Body of pancreas (tissue), 4 donors: ENCODE measurements around the gene HLF. TPM values are rescaled to one million over a fixed set of nuclear protein-coding genes. Genes with fewer than 3 reads are reported as not detected.

Experiments
- ATAC-seq: fragments of 150-250 bp; one replicate; pipeline ENCODE4 v1.9.1; 2016
- DNase-seq, 4 donors: peaks; one replicate each; pipeline ENCODE4 v3.0.0-alpha.2; 2019
- H3K27ac ChIP-seq, 4 donors: fragments of 200-600 bp; sonication (generic); 1 replicate in 3 of 4; 2 replicates in 1 of 4; pipeline versions ENCODE4 v1.5.1 to v1.6.1; 2016 to 2019; ENCODE audit warnings: mild to moderate bottlenecking in 1 of 4, mixed read lengths in 1 of 4, moderate library complexity in 1 of 4
- H3K27me3 ChIP-seq, 2 donors: fragments of 200-600 bp; sonication (generic); one replicate each; pipeline ENCODE4 v1.6.0; 2016; ENCODE audit warnings: mild to moderate bottlenecking in 1 of 2
- H3K36me3 ChIP-seq, 2 donors: fragments of 200-600 bp; sonication (generic); replicated peaks in 1 of 2; 2 replicates each; pipeline ENCODE4 v1.5.1; 2016; ENCODE audit warnings: low read depth in 2 of 2; ENCODE audit not compliant: insufficient read depth in 1 of 2
- H3K4me1 ChIP-seq: fragments of 200-600 bp; sonication (generic); one replicate; pipeline ENCODE4 v1.6.0; 2016
- H3K4me3 ChIP-seq, 2 donors: fragments of 200-600 bp; sonication (generic); 1 replicate in 1 of 2; 2 replicates in 1 of 2; pipeline ENCODE4 v1.5.1; 2016 to 2019
- H3K9me3 ChIP-seq, 3 donors: fragments of 200-600 bp; sonication (generic); 1 replicate in 2 of 3; 2 replicates in 1 of 3; pipeline ENCODE4 v1.5.1; 2016
- CTCF ChIP-seq, 7 experiments: fragments of 450-650 bp in 4 of 7; fragments of 200-600 bp in 3 of 7; sonication (generic) in 3 of 7; IDR thresholded peaks; one replicate each; pipeline ENCODE4 v1.5.1; 2016 to 2019; ENCODE audit warnings: antibody characterized with exemption in 7 of 7
- POLR2A ChIP-seq, 3 donors: fragments of 450-650 bp; IDR thresholded peaks; one replicate each; pipeline ENCODE4 v1.6.1; 2016; ENCODE audit warnings: antibody characterized with exemption in 3 of 3, mild to moderate bottlenecking in 2 of 3
- WGBS, 2 donors: methylation state at CpG; one replicate each; pipeline ENCODE4 v1.1.5; 2017; 5-methylcytosine and 5-hydroxymethylcytosine counted together
- intact Hi-C: fragments of 100-400 bp; cut with DNase I; formaldehyde crosslinking; loops from one replicate; pipeline ENCODE4 v1.15.1; 2023
- total RNA-seq, 2 donors: library from RNA; depleted of rRNA; stranded (reverse); fragments of >200 nt; gene quantifications; one replicate each; pipeline ENCODE4 v1.1.0, GENCODE V29; 2016

HLF gene
- total RNA-seq, 2 donors from 2014 or later, result 4.2 to 4.9 TPM

DNA sequence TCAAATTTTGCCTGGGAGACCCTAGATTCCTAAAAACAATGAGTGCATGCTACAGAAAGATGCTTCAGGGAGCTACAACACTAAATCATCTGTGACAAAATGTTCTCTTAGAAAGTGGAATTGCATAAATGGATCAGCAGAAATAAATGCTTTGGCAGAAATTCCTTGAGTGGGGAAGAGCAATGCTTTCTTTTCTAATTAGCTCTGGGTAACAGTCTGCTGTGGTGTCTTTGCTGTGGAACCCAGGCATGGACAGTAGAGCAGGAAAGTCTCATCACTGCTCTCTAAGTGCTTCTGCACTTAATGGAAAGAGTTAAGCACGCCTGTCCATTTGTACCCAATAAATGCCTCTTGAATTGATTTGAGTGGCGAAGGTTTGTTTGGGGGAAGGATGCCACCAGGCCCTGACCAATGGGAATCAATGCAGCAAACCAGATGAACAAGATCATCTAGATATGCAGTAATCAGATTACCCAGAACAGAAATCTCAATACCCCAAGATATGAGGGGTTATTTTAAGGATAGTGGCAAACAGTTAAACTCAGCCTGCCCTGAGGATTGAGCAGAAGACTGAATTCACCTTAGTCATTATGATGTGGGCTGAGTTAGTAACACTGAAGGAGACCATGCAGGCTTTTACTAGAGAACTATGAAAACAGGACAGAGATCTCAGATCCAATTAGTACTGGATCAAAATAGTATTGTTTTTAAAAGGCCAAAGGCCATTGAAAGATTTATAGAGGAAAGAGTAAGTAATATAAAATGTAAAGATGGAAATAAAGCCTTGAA is 13.6 kb downstream of the HLF start:
- H3K4me3 ChIP-seq, result no peak overlapping the region
- no peaks in the 10 kb centered on the region for H3K36me3 ChIP-seq
- no peak for TF ChIP-seq CTCF (IDR thresholded peaks at IDR 0.05)
- no peak for TF ChIP-seq POLR2A (IDR thresholded peaks at IDR 0.05)
- intact Hi-C loops, result no loop called here
- DNase-seq, result no peak
- ATAC-seq, result no peak
- peak overlapping the region in 3 of 4 donors; percentile 27 to 87 (median 45) for H3K27ac ChIP-seq
- H3K27me3 ChIP-seq, result no peaks in the 10 kb centered on the region
- H3K4me1 ChIP-seq, result peaks cover 42% of the 10 kb centered on the region
- H3K9me3 ChIP-seq, result no peaks in the 10 kb centered on the region
- 70 to 76% methylated on average over 2 of the region's 2 CpGs for WGBS, 2 donors

DNA sequence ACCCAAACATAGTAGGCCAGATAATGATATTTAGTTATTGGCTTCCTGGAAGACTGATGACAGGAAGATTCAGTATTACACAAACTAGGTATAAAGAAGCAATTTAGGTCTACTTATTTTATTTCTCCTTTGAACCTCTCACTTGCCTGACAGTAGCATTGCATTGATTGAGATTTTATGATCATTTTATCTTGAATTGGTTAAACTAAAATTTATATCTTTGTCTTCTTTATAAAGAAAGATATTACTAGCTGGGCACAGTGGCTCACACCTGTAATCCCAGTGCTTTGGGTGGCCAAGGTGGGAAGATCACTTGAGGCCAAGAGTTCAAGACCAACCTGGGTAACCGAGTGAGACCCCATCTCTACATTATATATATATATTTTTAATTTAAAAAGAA is 14.4 kb downstream of the HLF start:
- no peak for DNase-seq
- no peak for TF ChIP-seq CTCF (IDR thresholded peaks at IDR 0.05)
- intact Hi-C loops, result no loop called here
- peak overlapping the region in 1 of 4 donors; percentile 87 for H3K27ac ChIP-seq
- ATAC-seq, result no peak
- peaks cover 42% of the 10 kb centered on the region for H3K4me1 ChIP-seq
- H3K4me3 ChIP-seq, result no peak overlapping the region
- H3K9me3 ChIP-seq, result no peaks in the 10 kb centered on the region
- no peaks in the 10 kb centered on the region for H3K27me3 ChIP-seq
- WGBS, 2 donors, result 85 to 88% methylated on average over 1 of the region's 1 CpG
- no peaks in the 10 kb centered on the region for H3K36me3 ChIP-seq

GRCh38 chr17:55279788-55280187 is 15.0 kb downstream of the HLF start:
- peaks cover 42% of the 10 kb centered on the region for H3K4me1 ChIP-seq
- intact Hi-C loops, result no loop called here
- 61 to 78% methylated on average over 2 of the region's 2 CpGs for WGBS, 2 donors

DNA sequence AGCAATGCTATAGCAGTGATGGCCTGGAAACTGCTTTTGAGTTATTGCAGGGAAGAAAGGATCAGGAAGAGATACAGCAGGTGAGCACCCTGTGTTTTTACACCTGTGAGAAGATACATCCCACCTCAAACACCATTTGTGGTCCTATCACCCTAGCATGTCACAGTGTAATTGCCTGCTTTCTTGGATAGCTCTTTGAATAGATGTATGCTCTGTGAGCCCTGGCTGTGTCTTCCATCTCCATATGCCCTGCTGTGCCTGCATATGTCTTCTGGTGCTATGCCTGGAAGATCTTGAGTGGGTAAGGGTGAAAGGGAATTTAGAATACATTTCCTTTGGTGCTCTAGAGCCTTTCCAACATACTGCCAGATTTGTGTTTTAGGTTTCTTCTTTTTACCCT is 15.5 kb downstream of the HLF start:
- no peak overlapping the region for H3K4me3 ChIP-seq
- no peak overlapping the region for H3K27ac ChIP-seq
- intact Hi-C loops, result no loop called here
- no peak for TF ChIP-seq POLR2A (IDR thresholded peaks at IDR 0.05)
- TF ChIP-seq CTCF (IDR thresholded peaks at IDR 0.05), result no peak
- no peak for ATAC-seq
- no peak for DNase-seq
- H3K27me3 ChIP-seq, result no peaks in the 10 kb centered on the region
- no peaks in the 10 kb centered on the region for H3K36me3 ChIP-seq
- H3K9me3 ChIP-seq, result no peaks in the 10 kb centered on the region
- H3K4me1 ChIP-seq, result peaks cover 42% of the 10 kb centered on the region

More at GRCh38 chr17:55279788-55280187, 15.0 kb downstream of the HLF start:
- no peak overlapping the region for H3K4me3 ChIP-seq
- no peak for DNase-seq
- H3K9me3 ChIP-seq, result no peaks in the 10 kb centered on the region
- TF ChIP-seq POLR2A (IDR thresholded peaks at IDR 0.05), result no peak
- TF ChIP-seq CTCF (IDR thresholded peaks at IDR 0.05), result no peak
- H3K36me3 ChIP-seq, result no peaks in the 10 kb centered on the region
- no peak for ATAC-seq
- H3K27ac ChIP-seq, result no peak overlapping the region
- no peaks in the 10 kb centered on the region for H3K27me3 ChIP-seq
